HUDEP-2 (cell line): ENCODE data around the gene PLA2G4E.
A peak's percentile ranks its signal among the peaks of the same experiment; 100 is the strongest.

ENCODE experiments used
- DNase-seq, 76 experiments: peaks; one replicate each; lab custom pipeline; 2025; ENCODE audit not compliant: unreplicated experiment in 76 of 76; lab: John Stamatoyannopoulos, UW

Gene PLA2G4E

DNA sequence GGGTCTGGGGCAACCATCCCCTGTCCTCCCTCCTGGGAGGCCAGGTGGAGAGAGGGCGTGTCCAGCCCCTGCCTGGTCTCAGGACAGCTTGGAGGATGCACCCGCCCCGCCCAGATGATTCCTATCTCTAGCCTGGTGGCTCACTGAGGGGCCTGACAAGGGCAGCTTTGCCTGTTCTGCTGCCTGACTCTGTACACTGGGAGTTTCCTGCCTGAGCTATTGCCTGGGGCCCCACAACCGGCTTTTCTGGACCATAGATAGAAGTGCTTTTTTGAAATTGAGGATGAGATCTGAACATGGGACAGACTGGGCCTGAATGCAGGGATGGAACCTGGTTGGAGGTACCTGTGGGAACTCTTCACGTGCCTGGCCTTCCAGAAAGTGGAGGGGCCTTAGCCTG is 751 bp upstream of the PLA2G4E start:
- peak in 7 of 76 experiments; percentile 6 to 29 (median 19) for DNase-seq

DNA sequence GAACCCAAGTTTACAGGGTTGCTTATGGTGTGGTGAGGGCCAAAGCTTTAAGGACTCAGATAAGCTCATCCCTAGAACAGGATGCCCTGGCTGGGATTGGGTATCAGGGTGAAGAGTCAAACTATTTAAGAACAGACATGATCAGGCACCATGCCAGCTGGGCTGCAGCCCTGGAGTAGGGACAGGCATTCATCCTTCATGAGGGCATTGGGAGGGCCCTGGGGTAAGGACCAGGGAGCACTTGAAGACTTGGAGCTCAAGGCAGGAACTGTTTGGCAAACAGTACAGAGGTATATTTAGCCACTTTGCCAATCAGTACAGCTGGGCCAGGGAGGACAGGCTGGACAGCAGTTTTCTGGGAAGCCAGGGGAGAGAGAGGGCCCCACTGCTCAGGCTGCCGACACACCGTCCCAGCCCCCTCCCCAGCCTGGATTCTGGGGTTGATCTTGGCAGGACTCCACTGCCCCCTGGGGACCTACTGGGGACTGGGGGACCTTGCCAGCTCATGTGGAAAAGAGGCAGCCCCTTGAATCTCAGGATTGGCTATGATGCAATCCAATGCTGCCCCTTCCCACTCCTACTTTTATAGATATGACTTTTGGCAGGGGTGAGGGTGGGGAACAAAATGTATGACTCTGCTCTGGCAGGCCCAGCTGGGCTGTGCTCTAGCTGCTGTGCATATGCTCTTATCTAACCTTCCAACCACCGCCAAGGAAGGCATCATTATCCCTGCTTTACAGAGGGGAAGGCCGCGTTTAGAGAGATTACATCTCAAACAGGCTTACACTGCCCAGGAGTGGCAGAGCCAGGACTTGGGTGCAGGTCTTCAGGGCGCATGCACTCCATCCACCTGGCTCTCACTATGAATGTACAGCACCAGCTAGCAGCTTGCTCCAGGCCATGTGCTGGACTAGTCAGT is 2.3 kb downstream of the PLA2G4E start:
- DNase-seq: peak in 12 of 76 experiments; percentile 2 to 39 (median 17)

DNA sequence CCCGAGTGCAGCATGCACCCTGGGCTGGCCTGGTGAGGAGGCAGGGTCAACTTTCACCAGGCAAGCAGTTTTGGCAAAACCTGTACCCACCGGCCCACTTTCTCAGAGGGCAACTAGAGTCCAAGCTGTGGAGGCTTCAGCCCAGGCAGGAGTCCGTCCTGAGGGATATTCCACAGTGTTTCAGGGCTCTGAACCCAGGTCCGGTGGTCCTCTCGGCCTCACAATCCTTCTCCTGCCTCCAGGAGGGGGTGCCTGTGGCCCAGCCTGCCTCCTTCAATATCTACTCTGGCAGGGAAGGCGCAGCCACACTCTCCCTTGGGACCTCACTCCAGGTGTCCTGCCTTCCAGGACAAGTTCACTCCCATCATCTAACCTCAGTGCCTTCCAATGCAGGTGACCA is 3.9 kb downstream of the PLA2G4E start:
- no peak for DNase-seq

DNA sequence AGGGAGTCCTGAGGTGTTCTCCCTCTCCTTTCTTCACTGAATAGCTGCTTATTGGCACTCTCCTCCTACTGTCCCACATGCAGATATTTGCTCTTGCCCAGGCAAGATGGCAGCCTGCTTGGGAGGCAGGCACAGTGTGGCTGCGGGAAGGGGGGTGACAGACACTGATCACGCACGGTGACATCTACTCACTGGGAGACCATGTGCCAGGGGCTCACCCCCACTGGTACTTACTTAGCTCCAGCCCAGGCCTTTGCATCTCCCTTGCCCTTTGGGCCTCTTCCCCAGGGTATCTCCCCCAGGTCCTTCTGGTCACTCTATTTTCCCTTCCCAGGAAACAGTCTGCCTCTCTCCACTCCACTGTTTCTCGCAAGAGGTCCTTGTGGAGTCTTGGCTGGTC is 6.4 kb downstream of the PLA2G4E start:
- no peak for DNase-seq

DNA sequence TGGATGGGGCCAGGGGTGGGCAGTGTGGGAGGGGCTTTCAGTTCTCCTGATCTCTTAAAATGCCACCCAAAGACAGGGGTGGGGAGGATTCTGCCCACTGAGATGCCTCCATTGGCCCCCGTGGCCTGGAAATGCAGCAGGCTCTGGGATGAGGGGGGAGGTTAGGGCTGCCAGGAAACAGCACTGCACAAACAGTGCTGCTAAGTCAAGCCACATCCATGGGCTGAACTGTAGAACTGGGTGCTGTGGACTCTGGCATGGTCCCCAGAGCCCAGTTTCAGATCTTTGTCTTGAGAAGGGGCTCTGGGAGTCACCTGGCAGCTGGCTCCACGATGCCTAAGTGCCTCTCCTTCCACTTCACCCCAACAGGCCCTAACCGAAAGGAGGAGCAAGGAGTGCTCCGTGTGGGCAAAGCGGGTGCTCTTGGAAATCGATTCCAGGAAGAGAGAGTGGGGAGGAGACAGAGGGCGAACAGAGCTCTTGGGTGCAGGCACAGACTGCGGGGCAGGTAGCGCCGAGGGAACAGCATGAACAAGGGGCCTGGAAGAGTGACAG is 7.8 kb downstream of the PLA2G4E start:
- DNase-seq: no peak

DNA sequence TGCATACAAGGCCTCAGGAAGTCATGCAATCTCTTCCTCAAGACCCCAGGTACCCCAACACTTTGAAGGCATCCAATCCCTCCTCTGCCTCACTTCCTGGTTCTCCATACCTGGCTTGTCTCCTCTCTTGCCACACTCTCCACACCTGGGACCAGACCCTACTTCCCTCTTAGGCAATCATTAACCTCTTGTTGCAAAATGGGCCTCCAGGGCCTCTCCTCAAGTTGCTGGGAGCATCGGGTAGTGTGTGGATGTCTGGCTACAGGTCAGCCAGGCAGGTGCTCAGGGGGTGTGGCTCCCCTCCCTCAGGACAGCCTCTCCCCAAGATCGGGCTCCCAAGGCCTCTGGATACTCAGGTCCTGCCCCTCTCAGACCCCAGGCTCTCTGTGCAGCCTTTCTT is 8.6 kb downstream of the PLA2G4E start:
- DNase-seq: no peak

DNA sequence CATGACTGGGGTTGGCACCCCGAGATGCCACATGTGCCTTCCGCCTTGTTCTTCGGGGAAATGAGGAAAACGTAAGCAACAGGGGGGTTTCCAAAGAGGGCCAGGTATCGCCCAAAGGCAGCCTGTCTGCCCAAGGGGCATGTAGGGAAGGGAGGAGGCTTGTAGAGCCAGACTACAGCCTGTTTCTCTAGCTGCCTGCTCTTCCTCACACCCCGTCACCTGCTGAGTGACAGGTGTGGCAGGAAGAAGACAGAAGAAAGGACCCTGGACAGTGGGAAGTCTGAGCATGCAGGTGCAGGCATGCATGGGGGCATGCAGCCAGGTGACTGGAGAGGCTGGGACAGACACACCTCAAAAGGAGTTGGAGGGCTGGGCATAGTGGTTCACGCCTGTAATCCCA is 9.8 kb downstream of the PLA2G4E start:
- DNase-seq: no peak

DNA sequence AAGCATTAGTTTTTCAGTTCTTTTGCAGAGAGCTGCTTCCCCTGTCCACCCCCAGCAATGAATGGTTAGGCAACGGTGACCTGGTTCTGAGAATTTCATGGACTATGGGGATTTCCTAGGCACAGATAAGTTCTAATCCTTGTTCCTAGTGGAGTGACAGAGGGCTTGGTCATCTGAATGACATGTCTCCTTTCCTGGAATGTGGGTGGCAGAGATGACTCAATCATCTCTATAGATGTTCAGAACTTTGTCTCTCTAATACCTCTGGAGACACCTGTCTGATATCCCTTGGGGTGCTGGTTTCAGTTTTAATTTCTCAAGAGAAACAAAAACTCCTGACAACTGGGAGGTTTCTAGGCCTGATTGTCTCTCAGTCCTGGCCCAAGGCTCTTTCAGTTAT is 10.4 kb downstream of the PLA2G4E start:
- no peak for DNase-seq

DNA sequence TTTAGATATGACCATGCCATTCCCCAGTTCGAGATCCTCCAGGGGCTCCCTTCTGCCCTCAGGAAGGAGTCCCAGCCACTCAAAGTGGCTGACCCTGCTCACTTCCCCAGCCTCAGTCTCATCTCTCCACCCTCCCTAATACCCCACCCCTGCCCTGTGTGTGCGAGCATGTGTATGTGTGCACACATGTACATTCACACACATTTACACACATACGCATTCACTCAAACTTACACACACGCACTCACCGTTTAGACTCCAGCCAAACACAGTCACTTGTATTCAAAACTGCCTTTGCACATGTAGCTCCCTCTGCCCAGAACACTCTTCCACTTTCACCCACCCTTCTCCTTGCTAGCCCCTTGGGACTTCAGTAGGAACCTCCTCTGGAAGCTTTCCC is 11.4 kb downstream of the PLA2G4E start:
- no peak for DNase-seq

DNA sequence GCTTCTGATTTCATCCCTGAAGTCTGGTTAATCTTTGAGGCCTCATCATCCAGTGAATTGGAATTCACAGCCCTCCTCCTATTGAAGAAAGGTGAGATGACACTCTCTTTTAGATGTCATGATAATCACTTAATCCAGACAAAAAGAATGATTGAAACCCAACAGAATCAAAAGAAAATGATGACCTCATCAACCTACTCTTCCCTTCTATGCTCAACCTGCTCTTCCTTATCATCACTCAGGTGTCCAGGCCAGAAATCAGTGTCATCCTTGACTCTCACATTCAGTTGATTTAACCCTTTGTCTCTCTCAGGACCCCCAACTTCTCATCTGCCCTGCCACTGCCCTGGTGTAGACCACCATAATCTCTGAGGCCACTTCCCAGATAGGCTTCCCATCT is 11.8 kb downstream of the PLA2G4E start:
- DNase-seq: no peak

DNA sequence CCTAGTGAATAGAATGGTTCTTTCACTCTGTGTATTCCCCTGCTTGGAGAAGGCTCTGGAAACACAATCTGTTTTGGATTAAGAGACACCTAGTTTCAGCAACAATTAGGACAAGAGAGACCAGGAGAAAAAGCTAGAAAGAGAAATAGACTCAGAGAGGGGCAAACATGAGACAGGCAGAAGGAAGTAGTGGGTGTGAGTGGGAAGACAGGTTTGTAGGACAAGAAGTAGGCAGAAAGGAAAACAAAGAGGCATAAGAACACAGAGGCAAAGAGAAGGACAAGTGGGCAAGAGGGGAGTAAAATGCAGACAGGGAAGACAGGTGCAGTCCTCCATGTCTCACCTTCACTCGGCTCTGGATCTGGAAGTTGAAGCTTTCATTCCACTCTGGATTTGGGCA is 13.5 kb downstream of the PLA2G4E start:
- DNase-seq: no peak

DNA sequence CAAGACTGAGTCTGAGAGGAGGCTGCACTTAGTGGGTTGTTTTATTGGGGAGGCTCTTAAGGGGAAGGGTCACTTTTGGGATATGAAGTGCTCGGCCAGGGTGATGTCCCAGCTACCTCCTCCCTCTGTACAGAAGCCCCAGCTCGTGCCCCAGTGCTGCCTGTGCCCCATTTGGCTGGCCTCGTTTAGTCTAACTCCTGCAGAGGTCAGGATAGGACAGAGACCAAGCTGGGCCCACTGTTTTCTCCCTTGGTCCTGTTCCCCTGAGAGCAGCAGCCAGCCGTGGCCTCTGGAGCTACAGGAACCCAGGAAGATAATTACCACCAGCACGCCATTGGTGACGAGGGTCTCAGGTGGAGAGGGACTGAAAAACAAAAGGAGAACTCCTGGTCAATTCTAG is 18.5 kb downstream of the PLA2G4E start:
- no peak for DNase-seq

DNA sequence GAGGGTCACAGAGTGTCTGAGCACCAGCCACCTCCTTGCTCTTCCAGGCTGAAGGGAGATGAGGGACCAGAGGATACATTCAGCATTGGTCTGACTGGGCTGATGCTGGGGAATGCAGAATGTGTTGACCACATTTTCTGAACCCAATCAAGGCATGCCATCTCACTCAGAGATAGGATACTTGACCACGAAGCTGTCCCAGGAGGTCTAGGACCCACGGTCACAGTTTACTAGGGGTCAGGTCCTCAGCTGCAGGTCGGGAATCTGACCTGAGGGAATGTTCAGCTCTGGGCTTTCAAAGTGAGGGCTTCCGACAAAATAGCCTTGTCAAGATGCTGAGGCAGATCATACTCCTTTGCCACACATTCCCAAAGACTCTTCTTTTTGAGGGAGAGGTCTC is 19.6 kb downstream of the PLA2G4E start:
- no peak for DNase-seq

DNA sequence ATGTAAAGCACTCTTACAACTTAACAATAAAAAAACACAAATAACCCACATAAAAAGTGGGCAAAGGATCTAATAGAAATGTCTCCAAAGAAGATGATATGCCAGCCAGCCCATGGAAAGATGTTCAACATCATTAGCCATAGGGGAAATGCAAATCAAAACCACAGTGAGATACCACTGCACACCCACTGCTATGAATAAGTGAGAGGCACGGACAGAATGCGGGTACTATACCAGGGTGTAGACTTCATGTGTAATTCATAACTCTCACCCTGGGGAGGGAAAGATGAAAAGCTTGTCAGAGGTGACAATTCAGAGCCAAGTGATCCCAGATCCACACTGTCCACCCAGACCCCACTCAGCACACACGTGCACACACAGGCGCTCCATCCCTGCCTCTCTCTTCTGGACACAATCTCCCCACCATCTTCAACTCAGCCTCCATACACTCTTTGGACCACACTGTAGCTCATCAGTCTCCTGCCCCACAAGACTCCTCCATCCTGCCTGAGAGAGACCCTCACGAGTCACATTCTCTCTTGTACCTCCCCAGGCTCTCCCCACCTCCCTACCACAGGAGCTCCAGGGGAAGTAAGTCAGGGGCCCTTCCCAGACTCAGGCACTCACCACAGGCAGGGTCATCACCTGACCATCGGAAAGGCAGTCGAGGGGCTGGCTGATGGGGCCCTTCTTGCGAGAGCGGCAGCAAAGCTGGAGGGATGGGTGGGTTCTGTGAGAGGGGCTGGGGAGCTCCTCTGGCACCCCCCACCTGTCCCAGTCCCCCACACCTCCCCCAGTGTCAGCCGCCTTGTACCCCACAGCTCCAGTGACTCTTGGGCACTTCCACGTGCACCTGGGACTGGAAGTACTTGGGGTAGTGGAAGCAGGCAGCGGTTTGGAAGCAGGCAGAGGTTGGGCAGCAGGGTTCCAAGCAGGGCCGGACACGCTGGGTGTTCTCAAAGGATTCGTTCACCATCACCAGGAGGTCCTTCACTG is 21.3 kb downstream of the PLA2G4E start:
- DNase-seq: no peak

DNA sequence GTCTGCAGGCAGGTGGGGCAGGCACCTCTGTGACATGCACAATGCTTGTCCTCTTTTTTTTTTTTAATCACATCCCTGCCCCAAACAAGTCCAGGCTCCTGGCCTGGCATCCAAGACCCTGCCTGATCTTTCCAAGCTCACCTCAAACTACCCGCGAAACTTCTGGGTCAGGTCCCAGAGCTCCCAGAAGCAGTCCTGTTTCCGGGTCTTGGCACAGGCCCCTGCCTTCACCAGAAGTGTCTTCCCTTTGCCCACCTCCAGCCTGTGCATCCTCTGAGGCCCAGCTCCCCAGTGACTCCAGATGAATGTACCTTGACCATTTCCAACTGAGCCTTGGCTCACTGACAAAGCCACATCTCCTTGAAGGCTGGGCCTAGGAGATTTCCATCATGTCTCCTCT is 23.0 kb downstream of the PLA2G4E start:
- DNase-seq: no peak

DNA sequence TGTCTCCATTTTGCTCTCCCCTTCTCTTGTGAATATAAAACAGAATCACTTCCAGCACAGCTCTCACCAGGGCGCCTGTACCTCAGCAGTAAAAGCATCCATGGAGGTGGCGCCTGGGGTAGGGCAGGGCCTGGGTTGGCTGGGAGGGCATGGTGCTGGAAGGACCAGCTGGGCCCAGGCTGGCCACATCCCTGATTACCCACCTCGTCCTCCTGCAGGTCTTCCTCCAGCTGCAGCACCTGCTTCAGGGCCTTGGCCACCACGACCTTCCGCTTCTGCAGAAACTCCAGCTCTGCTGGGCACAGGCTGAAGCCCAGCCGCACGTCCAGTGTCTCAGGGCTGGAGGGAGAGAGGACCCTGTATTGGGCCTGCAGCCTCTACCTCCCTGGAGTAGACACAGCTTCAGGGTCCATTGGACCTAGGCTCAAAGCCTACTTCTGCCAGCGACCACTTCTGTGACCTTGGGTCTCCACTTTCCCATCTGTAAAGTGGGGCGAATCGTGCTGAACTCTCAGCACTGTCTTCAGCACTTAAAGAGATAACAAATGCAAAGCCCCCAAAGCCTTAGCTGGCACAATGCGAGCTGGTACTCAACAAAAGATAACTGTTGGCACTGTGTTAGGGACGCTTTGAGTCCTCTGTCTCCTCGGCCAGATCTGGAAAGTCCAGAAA is 23.8 kb downstream of the PLA2G4E start:
- DNase-seq: no peak

DNA sequence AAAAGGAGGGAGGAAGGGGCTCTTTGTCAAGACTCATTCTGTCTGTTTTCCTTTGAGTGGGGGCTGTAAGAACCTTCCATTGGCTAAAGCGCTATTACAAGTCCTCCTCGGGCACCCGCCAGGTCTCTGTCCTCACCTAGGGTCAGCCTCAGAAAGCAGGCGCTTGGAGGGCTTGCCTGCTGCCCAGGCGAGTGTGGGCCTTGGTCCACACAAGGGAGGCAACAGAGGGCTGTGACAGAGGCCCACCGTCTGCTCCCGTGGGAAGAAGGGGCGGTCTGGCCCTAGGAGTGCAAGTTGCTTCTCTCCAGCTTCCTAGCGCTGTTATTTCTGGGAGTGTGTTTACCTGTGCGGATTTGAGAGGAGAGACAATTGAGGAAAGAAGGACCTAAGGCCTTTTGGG is 24.5 kb downstream of the PLA2G4E start:
- DNase-seq: no peak

DNA sequence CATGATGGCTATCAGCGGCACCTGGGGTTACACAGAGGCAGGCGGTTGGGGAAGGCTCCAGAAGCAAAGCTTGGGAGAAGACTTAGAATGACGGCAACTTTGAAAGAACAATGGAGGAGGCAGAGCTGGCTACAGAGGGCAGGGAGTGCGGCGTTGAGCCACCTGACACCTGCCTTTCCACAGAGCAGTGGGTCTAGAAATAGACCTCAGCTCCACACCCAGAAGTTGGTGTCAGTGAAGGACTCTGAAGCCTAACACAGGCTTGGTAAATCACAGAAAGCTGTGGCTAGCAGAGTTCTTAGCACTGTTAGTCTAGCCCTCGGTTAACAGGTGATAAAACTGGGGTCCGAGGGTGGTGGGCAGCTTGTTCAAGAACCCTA is 25.4 kb downstream of the PLA2G4E start:
- no peak for DNase-seq

DNA sequence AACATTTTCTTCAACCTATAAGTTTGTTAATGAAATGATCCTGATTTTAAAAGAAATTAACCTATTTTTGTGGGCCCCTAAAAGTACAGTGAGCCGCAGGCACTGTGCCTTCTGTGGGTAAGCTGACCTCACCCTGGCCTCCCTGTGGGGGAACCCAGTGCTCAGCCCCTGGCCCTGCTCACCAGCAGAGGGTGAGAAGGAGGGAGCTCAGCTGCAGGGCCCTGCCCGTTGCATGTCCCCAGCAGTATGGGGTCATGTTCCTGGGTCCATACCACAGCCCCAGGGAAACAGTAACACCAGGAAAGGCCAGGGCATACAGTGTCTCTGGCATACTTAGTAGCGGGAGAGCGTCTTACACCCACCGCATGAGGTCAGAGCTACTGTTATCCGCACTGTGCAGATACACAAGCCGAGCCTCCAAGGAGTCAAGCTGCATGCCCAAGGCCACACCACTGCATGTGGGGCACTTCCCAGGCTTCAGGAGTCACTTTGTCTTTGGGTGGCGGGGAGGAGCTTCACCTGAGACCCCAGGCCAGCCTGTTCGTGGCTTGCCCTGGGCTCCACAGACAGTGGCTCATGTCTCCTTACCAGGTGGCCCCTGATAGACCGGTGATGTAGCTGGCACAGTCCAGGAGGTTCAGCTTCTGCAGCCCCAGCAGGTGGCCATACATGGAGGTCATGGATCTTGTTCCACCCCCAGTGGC is 25.9 kb downstream of the PLA2G4E start:
- DNase-seq: no peak

DNA sequence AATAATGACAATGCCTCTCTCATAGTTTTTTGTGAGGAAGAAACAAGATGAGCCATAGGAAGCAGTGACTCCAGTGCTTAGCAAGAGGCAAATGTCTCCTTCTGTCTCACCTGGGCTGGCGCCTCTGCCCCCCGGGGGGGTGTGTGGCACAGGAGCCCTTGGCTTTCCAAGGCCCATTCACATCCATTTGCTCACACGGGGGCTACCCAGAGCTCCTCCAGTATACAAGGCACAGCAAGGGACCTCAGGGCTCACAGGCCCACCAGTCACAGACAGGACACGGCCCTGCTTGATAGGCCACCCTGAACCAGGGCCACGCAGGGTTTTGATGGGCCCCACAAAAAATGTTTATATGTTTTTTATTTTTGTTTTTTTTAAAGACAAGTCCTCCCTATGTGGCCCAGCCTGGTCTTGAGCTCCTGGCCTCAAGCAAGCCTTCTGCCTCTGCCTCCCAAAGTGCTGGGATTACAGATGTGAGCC is 26.6 kb downstream of the PLA2G4E start:
- no peak for DNase-seq
